Gastroesophageal sphincter (tissue), 3 donors: ENCODE results near the gene REELD1.

ENCODE experiments used
- POLR2A ChIP-seq, 2 donors: fragments of 450-650 bp; IDR thresholded peaks; one replicate each; pipeline ENCODE4 v1.6.1; 2017; ENCODE audit warnings: antibody characterized with exemption in 2 of 2, mild to moderate bottlenecking in 2 of 2, moderate library complexity in 1 of 2
- TF ChIP-seq, protein P1 (sequence below), 4 experiments: fragments of 200-600 bp in 2 of 4; fragments of 450-650 bp in 2 of 4; sonication (generic) in 1 of 4; IDR thresholded peaks; one replicate each; pipeline ENCODE4 v1.5.1; 2017 to 2019; ENCODE audit warnings: antibody characterized with exemption in 4 of 4, mild to moderate bottlenecking in 2 of 4, moderate library complexity in 2 of 4

DNA sequence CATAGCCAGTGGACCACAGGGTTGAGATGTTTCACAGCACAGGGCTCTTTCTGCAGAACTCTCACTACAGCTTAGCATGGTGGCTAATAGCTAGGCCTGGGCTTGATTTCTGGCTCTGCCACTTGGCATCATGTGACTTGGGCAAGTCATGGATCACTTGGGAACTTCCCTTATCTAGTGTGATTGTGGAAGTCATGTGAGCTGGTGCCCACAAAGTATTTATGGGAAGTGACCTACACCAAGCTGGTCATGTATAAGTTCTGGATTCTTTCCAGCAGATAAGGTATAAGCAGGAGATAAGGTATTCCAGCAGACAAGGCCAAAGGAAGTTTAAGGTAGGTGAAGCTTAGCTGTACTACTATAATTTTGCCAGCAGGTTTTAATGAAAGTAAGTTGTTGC lies 61.0 kb downstream of the REELD1 start:
- TF ChIP-seq, protein P1, sequence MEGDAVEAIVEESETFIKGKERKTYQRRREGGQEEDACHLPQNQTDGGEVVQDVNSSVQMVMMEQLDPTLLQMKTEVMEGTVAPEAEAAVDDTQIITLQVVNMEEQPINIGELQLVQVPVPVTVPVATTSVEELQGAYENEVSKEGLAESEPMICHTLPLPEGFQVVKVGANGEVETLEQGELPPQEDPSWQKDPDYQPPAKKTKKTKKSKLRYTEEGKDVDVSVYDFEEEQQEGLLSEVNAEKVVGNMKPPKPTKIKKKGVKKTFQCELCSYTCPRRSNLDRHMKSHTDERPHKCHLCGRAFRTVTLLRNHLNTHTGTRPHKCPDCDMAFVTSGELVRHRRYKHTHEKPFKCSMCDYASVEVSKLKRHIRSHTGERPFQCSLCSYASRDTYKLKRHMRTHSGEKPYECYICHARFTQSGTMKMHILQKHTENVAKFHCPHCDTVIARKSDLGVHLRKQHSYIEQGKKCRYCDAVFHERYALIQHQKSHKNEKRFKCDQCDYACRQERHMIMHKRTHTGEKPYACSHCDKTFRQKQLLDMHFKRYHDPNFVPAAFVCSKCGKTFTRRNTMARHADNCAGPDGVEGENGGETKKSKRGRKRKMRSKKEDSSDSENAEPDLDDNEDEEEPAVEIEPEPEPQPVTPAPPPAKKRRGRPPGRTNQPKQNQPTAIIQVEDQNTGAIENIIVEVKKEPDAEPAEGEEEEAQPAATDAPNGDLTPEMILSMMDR (IDR thresholded peaks at IDR 0.05), result no peak
- TF ChIP-seq POLR2A (IDR thresholded peaks at IDR 0.05), result no peak
